ENCODE measurements around the gene NT5DC2. TPM values are rescaled to one million over a fixed set of nuclear protein-coding genes. Genes with fewer than 3 reads are reported as not detected.
A peak's percentile ranks its signal among the peaks of the same experiment; 100 is the strongest.

The NT5DC2 gene
- total and polyA plus RNA-seq, 5 experiments from 2014 or later: 0.28 to 3.5 (median 1.3) TPM; not detected in 1

GRCh38 chr3:52552089-52552488 lies 18.4 kb upstream of the NT5DC2 start:
- ATAC-seq: no peak
- peaks cover 0 to 78% (median 4%) of the 10 kb centered on the region in 3 donors for H3K36me3 Mint-ChIP-seq
- peaks cover 0 to 2% (median 0%) of the 10 kb centered on the region in 4 donors for H3K4me1 Mint-ChIP-seq
- H3K27ac Mint-ChIP-seq: peak overlapping the region in 5 of 10 donors; percentile 6 to 73 (median 41)
- no peak for DNase-seq
- H3K4me3 Mint-ChIP-seq: no peak overlapping the region
- no peaks in the 10 kb centered on the region for H3K27me3 Mint-ChIP-seq
- POLR2A ChIA-PET: no interaction called here
- H3K9me3 Mint-ChIP-seq: no peaks in the 10 kb centered on the region

- DNase-seq: no peak
- no peaks in the 10 kb centered on the region for H3K9me3 Mint-ChIP-seq
- POLR2A ChIA-PET: no interaction called here
- no peaks in the 10 kb centered on the region for H3K27me3 Mint-ChIP-seq
- peak overlapping the region in 4 of 10 donors; percentile 18 to 46 (median 30) for H3K27ac Mint-ChIP-seq
- H3K4me1 Mint-ChIP-seq: peaks cover 0 to 2% (median 0%) of the 10 kb centered on the region in 4 donors
- no peak for ATAC-seq
- no peak overlapping the region for H3K4me3 Mint-ChIP-seq
- peaks cover 0 to 80% (median 4%) of the 10 kb centered on the region in 3 donors for H3K36me3 Mint-ChIP-seq
Observed at GRCh38 chr3:52551118-52551517, 17.5 kb upstream of the NT5DC2 start.

DNA sequence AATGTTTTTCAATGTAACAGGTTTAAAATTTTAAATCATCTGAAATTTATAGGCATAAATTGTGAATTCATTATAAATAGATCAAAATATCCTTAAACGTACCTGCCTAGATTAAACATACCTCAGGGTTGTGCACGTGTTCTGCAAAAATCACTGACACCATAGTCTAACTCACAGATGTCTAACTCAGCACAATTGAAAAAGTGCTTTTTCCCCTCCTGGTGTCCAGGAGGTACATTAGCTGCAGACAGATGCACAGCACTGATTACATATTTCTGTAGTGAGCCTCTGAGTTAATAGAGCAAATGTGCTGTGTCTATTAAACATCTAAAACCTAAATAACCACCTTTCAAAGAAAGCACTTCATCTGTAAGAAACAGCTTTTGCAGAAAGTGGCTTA lies 13.5 kb upstream of the NT5DC2 start:
- H3K36me3 Mint-ChIP-seq: peaks cover 0 to 70% (median 4%) of the 10 kb centered on the region in 3 donors
- no peaks in the 10 kb centered on the region for H3K27me3 Mint-ChIP-seq
- peak overlapping the region in 1 of 10 donors; percentile 60 for H3K27ac Mint-ChIP-seq
- H3K4me1 Mint-ChIP-seq: peaks cover 0 to 2% (median 0%) of the 10 kb centered on the region in 4 donors
- no peak for ATAC-seq
- POLR2A ChIA-PET: no interaction called here
- DNase-seq: no peak
- H3K9me3 Mint-ChIP-seq: no peaks in the 10 kb centered on the region
- no peak overlapping the region for H3K4me3 Mint-ChIP-seq

DNA sequence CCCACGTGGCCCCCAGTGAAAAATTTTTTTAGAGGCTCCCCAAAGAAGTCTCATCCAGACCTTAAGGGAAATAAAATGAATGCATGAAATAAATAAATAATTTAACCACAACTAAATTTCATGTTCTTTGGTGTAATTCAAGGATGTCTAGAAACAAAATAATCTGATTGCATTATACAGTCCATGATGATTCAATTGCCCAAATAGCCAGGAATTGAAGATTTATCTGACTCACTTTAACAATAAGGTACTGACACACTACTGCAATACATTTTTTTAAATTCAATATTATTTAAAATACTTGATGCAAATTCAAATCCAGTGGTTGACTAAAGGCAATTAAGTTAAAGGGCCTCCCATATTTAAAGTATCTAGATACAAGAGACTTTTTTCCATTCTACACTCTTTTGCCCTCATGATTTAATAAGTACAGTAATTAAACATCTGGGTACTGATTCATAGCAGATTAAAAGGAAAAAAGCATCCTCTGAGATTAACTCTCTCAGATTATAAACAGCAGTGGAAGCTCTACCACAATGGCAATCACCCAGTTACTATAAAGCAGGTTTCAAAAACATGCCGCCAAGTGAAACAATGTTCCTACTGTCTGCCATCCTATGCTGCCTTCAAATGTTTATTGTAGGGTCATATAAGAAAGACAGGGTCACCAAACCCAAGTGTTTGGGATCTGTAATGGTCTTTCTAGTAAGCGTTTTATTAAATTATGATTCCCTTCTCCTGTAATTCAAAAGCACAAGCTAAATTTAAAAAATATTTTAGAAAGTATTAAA lies 12.6 kb upstream of the NT5DC2 start:
- no peaks in the 10 kb centered on the region for H3K9me3 Mint-ChIP-seq
- peaks cover 0 to 71% (median 4%) of the 10 kb centered on the region in 3 donors for H3K36me3 Mint-ChIP-seq
- DNase-seq: no peak
- H3K27me3 Mint-ChIP-seq: no peaks in the 10 kb centered on the region
- POLR2A ChIA-PET: no interaction called here
- peak overlapping the region in 3 of 10 donors; percentile 49 to 64 (median 55) for H3K27ac Mint-ChIP-seq
- peaks cover 0 to 7% (median 3%) of the 10 kb centered on the region in 4 donors for H3K4me1 Mint-ChIP-seq
- no peak overlapping the region for H3K4me3 Mint-ChIP-seq
- no peak for ATAC-seq

GRCh38 chr3:52544937-52545336 lies 11.3 kb upstream of the NT5DC2 start:
- H3K4me3 Mint-ChIP-seq: no peak overlapping the region
- H3K4me1 Mint-ChIP-seq: peaks cover 2 to 14% (median 8%) of the 10 kb centered on the region in 4 donors
- H3K9me3 Mint-ChIP-seq: no peaks in the 10 kb centered on the region
- peaks cover 0 to 68% (median 4%) of the 10 kb centered on the region in 3 donors for H3K36me3 Mint-ChIP-seq
- ATAC-seq (no peak), DNase-seq (no peak)
- no peaks in the 10 kb centered on the region for H3K27me3 Mint-ChIP-seq
- H3K27ac Mint-ChIP-seq: peak overlapping the region in 8 of 10 donors; percentile 20 to 90 (median 58)
- POLR2A ChIA-PET: no interaction called here

DNA sequence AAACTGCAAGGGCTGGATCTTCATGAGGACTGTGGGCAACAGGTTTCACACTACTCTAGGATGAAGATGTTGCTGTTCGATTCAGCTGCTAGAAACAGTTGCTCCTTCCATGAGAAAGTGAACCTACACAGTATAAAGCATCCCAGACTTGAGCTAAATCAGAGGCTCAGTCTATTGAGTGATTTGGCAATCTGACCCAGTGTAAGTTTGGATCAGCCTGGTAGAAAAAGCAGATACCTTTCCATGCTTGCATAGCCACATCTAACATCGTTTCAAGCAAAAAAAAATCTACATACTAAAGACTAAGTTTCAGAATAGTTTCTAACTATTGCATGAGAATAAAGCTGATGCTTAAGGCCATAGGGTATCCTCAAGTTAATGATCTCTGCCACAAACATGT lies 7.4 kb upstream of the NT5DC2 start:
- no peaks in the 10 kb centered on the region for H3K27me3 Mint-ChIP-seq
- no peaks in the 10 kb centered on the region for H3K9me3 Mint-ChIP-seq
- POLR2A ChIA-PET: no interaction called here
- H3K27ac Mint-ChIP-seq: peak overlapping the region in 4 of 10 donors; percentile 4 to 55 (median 41)
- H3K4me1 Mint-ChIP-seq: peaks cover 24 to 46% (median 42%) of the 10 kb centered on the region in 4 donors
- DNase-seq (no peak), ATAC-seq (no peak)
- H3K36me3 Mint-ChIP-seq: peaks cover 0 to 40% (median 3%) of the 10 kb centered on the region in 3 donors
- no peak overlapping the region for H3K4me3 Mint-ChIP-seq

DNA sequence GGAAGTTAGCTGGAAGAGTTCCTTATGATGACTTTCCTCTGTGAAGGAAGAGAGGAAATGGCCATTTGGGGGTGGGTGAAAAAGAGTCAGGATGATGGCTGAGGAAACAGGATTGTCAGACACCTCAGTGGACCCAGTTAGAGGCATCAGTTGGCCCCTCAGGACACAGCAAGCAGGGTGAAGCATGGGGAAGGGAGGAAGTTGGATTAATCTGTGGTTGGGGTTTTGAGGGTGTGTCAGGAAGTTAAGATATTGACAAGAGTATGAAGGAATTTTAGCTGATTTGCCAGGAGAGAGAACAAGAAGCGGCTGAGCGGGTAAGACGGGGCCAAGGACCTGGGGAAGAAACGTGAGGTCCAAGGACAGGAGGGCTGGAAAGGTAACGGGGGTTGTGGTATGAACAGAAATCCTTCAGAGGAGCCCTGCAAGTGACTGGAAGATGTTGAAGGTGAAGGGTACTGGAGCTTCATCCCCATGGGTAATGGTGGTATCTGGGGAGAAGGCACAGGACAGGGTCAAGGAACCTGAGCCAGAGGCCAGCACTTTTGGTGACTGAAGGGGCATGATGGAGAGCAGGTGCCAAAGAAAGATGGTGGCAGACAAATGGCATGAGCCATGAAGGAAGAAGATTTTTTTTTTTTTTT lies 5.5 kb upstream of the NT5DC2 start:
- H3K27me3 Mint-ChIP-seq: no peaks in the 10 kb centered on the region
- H3K9me3 Mint-ChIP-seq: no peaks in the 10 kb centered on the region
- ATAC-seq (no peak), DNase-seq (no peak)
- POLR2A ChIA-PET: interaction anchor here (0.7 kb wide), 1 partner anchor 74 kb away, joined by 3 read pairs; no protein-coding TSS in a partner anchor
- peaks cover 0 to 24% (median 3%) of the 10 kb centered on the region in 3 donors for H3K36me3 Mint-ChIP-seq
- H3K27ac Mint-ChIP-seq: peak overlapping the region; percentile 24 to 98 (median 84)
- peak overlapping the region; percentile 0 to 74 (median 50) for H3K4me3 Mint-ChIP-seq
- H3K4me1 Mint-ChIP-seq: peaks cover 31 to 54% (median 52%) of the 10 kb centered on the region in 4 donors

GRCh38 chr3:52537726-52538421 lies 4.2 kb upstream of the NT5DC2 start:
- peak overlapping the region; percentile 86 to 100 (median 99) for H3K4me3 Mint-ChIP-seq
- no peaks in the 10 kb centered on the region for H3K27me3 Mint-ChIP-seq
- peaks cover 0 to 21% (median 3%) of the 10 kb centered on the region in 3 donors for H3K36me3 Mint-ChIP-seq
- no peak for ATAC-seq
- DNase-seq: no peak
- H3K9me3 Mint-ChIP-seq: no peaks in the 10 kb centered on the region
- H3K4me1 Mint-ChIP-seq: peaks cover 31 to 54% (median 52%) of the 10 kb centered on the region in 4 donors
- peak overlapping the region; percentile 39 to 100 (median 98) for H3K27ac Mint-ChIP-seq
- POLR2A ChIA-PET: interaction anchor here (0.6 kb wide), 1 partner anchor 129 kb away, joined by 4 read pairs; no protein-coding TSS in a partner anchor

GRCh38 chr3:52537165-52537620 lies 3.5 kb upstream of the NT5DC2 start:
- Mint-ChIP-seq H3K27me3 (no peaks in the 10 kb centered on the region), H3K4me1 (peaks cover 33 to 59% (median 56%) of the 10 kb centered on the region in 4 donors), H3K36me3 (peaks cover 0 to 21% (median 3%) of the 10 kb centered on the region in 3 donors), H3K4me3 (peak overlapping the region; percentile 86 to 100 (median 99)), H3K27ac (peak overlapping the region; percentile 96 to 100 (median 98)), H3K9me3 (no peaks in the 10 kb centered on the region)
- POLR2A ChIA-PET: interaction anchor here (0.6 kb wide), 1 partner anchor 130 kb away, joined by 4 read pairs; no protein-coding TSS in a partner anchor
- ATAC-seq: no peak
- no peak for DNase-seq

GRCh38 chr3:52536369-52537164 lies 2.9 kb upstream of the NT5DC2 start, which contains the start of gene UQCC5:
Gene UQCC5 (plus strand): TSS chr3:52536605. CDS start chr3:52536756, 151 bp downstream.
- no peaks in the 10 kb centered on the region for H3K9me3 Mint-ChIP-seq
- no peaks in the 10 kb centered on the region for H3K27me3 Mint-ChIP-seq
- H3K36me3 Mint-ChIP-seq: peaks cover 0 to 16% (median 3%) of the 10 kb centered on the region in 3 donors
- peak; percentile 89 to 93 for ATAC-seq
- POLR2A ChIA-PET: interaction anchor here (0.8 to 1.9 kb wide), 7 partner anchors 34 to 509 kb away, joined by 3 to 9 read pairs (median 4); partner anchors contain the start of genes DUSP7, GLT8D1, SFMBT1 and SPCS1
- peaks cover 30 to 61% (median 54%) of the 10 kb centered on the region in 4 donors for H3K4me1 Mint-ChIP-seq
- peak within 1 kb of the TSS; percentile 96 to 100 (median 98) for H3K27ac Mint-ChIP-seq
- DNase-seq: peak; percentile 88 to 98 (median 97)
- peak within 1 kb of the TSS; percentile 86 to 100 (median 99) for H3K4me3 Mint-ChIP-seq

DNA sequence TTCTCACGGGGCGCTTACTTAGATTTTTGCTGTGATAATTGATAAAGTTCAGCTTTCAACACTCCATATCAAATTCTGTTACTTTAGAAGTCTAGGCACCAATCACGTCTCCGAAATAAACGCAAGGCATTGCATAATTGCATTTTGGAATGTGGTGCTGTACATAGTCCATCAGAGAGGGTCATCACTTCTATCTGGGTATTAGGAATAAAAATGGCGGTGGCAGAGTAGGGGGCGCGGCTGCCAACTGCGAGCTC lies 2.4 kb upstream of the NT5DC2 start:
- POLR2A ChIA-PET: interaction anchor here (0.8 to 1.9 kb wide), 7 partner anchors 34 to 510 kb away, joined by 3 to 9 read pairs (median 4); partner anchors contain the start of genes DUSP7, GLT8D1, SFMBT1 and SPCS1

More for the DNA sequence above, 2.4 kb upstream of the NT5DC2 start:
- Mint-ChIP-seq H3K4me3 (peak overlapping the region; percentile 86 to 100 (median 99)), H3K9me3 (no peaks in the 10 kb centered on the region), H3K36me3 (peaks cover 0 to 10% (median 3%) of the 10 kb centered on the region in 3 donors), H3K27me3 (no peaks in the 10 kb centered on the region), H3K27ac (peak overlapping the region; percentile 72 to 100 (median 98)), H3K4me1 (peaks cover 30 to 61% (median 50%) of the 10 kb centered on the region in 4 donors)
- ATAC-seq: no peak
- DNase-seq: no peak
